GM12864 (cell line): Measurements from ENCODE around the gene TAOK1.

ENCODE experiments used
- DNase-seq: peaks from one replicate; pipeline ENCODE4 v3.0.0-alpha.2; 2011; ENCODE audit warnings: low read depth
- H3K4me3 ChIP-seq: 2 replicates; pipeline ENCODE4 v1.5.1; 2011; ENCODE audit warnings: mild to moderate bottlenecking, low read depth, low read length, control low read depth
- CTCF ChIP-seq: IDR thresholded peaks from 2 replicates; pipeline ENCODE4 v1.5.1; 2011; ENCODE audit warnings: low read depth, mild to moderate bottlenecking, moderate library complexity, low read length, control low read depth, inconsistent platforms; ENCODE audit errors: missing control alignments

The TAOK1 gene

GRCh38 chr17:29563816-29564215 is 173.7 kb downstream of the TAOK1 start:
- DNase-seq: no peak
- TF ChIP-seq CTCF: no peak
- no peak overlapping the region for H3K4me3 ChIP-seq

DNA sequence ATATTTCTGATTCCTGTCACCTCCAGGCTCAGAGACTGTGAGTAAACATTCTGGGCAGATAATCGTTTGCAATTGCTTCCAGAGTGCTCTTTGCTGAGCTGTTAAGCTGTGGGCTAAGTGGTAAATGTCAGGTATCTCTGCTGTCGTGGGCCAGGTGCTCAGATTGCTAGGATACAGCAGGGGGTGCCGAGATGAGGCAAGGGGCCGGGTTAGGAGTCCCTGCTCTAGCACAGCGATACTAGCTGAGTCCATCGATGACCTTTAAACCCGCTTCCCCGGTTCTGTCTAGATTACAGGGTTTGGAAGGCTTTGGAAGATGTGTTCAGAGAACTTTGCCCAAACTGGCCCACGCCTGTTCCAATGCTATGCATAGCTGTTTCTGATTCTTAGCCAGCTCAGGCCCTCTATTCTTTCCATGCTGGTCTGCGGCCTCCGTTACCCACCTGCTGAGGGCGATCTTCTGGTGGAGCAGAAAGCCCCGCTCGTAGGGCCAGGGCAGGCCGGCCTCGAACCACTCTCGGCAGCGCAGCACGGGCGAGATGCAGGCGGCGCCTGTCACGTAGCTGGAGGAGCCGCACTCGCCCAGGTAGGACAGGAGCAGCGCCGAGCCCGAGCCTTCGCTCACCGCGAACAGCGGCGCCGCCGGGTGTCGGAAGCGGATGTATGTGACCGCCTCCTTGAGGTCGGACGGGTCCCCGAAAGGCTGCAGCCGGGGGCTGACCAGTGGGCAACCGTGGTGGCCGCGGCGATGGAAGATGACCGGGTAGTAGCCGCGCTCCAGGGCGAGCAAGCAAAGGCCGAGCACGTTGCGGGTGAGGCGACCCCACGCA is 175.7 kb downstream of the TAOK1 start:
- DNase-seq: no peak
- peak; percentile 12 for TF ChIP-seq CTCF
- peak overlapping the region; percentile 65 for H3K4me3 ChIP-seq

DNA sequence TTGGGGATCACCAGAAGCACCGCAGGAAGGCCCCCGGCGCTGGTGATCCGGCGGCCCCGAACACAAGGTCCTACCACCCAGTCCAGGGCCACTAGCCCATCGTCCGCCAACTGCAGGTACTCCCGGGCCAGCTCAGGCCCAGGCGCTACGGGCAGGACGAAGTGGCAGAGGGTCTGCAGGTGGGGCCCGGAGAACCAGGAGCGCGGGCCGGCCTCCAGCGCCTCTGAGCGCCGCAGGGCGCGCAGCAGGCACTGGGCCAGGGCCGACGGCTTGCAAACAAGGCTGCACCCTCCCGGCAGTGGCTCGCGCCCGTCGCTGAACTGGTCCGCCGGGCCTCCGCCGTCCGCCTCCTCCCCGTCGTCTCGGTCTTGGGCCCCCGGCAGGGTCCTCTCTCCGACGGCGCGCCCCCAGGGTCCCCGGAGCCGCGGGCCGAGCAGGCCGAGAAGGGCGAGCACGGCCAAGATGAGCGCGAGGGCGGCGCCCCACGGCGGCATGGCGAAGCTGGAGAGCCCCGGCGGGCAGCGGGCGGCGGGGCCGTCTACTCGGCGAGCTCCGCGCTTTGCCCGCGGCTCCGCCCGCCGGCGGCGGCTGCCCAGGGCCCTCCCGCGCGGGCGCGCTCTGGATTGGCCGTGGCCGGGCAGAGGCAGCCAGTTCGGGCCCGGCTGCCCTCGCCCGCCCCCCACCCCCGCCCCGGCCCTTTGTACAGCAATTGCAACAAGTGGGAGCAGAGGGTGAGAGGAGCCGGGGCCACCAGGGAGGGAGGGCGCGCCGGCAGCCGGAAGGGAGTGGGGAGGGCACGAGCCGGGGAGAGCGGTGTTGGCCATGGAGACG is 176.5 kb downstream of the TAOK1 start, which contains the start of gene ABHD15:
Gene ABHD15 (minus strand): TSS at position 565 of the 831 bp plus-strand sequence. CDS start 71 bp downstream, at position 494.
- H3K4me3 ChIP-seq: peak within 1 kb of the TSS; percentile 65
- DNase-seq: no peak
- no peak for TF ChIP-seq CTCF

DNA sequence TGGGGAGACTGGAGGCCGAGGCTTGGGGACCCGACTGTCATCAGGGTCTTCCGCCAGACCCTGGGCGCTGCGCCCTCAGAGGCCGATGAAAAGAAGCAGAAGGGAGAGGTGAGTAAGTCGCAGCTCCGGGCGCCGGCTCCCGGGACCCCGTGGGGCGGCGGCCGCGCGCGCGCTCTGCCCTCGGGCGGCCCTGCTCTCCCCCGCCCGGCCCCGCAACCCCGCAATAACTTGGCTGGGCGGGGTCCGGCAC is 177.1 kb downstream of the TAOK1 start:
- TF ChIP-seq CTCF: no peak
- H3K4me3 ChIP-seq: peak overlapping the region; percentile 65
- no peak for DNase-seq

GRCh38 chr17:29567554-29568330 is 177.6 kb downstream of the TAOK1 start:
- DNase-seq: no peak
- H3K4me3 ChIP-seq: peak overlapping the region; percentile 65
- TF ChIP-seq CTCF: peak; percentile 68

GRCh38 chr17:29568331-29569244 is 178.4 kb downstream of the TAOK1 start, which contains the start of gene TP53I13:
TSS of gene TP53I13 (plus strand) at chr17:29568701. CDS start at chr17:29568759, 58 bp downstream.
- no peak for DNase-seq
- H3K4me3 ChIP-seq: peak within 1 kb of the TSS; percentile 68
- TF ChIP-seq CTCF: no peak
